Measurements from ENCODE around the gene PSMD4.
"Not testable (repeated sequence)": the region's sequence is repeated elsewhere in the genome, so short reads cannot be mapped to it uniquely, and the experiment has no call there.

PSMD4 gene

GRCh38 chr1:151275341-151275740 lies 20.8 kb downstream of the PSMD4 start:
- DNase-seq: not testable (repeated sequence)

GRCh38 chr1:151277249-151277648 lies 22.7 kb downstream of the PSMD4 start:
- no peak for DNase-seq

GRCh38 chr1:151281225-151281968 lies 26.9 kb downstream of the PSMD4 start:
- peak; percentile 99 for DNase-seq

DNA sequence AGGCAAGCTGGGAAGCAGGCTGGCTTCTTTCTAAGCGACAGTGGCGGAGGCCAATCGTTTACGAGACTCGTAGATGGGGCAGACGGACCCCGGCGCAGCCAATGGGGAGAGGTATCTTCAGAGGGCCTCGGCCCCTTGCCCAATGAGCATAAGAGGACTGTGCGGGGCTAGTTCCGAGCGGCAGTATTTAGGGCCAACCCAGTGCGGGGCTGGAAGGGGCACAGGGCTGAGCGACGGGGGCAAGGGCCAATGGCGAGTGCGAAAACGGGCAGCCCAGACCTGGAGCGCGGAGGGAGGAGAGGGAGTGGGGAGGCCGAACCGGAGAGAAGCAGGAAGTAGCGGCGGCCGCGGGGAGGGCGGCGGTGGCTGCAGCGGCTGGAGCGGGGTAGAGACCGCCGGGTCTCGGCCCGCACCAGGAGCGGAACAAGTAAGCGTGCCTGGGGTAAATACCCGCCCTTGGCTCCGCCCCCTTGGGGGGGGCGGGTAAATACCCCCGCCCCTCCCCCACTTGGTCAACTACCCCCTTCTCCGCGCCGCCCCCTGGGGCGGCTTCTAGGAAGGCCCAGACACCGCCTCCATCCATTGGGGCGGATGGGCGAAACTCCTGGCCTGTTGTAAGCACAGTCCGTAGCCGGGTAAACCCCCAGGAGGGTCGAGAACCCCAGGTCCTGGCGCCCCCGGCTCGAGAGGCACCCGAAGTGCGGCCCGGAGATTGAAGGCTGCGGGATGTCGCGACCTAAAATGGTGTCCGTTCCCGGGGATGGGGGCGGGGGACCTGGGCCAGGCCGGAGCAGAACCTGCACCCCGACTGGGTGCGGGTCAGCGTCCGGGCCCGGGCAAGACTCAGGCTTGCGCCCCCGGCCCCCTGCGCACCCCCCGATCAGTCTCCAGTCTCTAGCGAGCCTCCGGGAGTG lies 27.7 kb downstream of the PSMD4 start, which contains the start of gene ZNF687:
Gene ZNF687, plus strand, starts transcription at position 331 of the 914 bp plus-strand sequence. CDS start 3,993 bp downstream, outside the sequence.
- DNase-seq: peak; percentile 99

DNA sequence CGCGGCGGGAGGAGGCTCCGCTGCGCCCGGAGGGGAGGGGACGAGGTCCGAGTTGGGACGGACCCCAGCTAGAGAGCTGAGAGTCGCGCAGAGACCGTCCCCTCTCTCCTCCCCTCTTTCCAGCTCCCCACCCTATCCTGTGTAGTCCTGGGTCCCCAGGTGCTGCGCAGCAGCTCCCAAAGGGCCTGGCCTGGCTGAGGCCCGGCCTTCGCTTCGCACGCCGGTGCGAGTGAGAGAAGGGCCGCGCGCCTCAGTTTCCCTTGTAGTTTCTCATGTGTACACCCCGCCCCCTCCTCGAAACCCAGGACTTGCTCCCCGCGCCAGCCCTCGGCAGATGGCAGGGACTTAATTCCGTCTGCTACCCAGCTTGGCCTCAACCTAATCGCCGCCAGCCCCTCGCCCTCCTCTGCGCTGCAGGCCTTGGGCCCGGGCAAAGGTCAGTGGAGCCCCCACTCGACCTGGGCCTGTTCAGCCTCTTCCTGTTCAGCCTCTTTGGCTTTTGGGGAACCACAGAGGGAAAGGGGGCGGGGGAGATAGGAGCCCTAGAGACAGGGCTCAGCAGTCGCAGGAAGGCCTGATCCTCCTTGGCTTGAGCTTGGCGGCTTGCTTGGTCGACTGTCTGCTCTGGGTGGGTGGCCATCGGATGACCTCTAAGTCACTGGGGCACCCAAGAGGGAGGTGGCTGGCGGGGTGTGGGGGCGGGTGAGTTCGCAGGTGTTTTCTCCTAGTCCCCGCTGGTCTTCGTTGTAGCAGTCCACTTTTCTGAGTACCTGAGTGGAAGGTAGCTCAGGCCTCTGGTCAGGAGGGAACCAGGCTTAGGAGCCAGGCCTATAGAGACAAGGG lies 28.6 kb downstream of the PSMD4 start:
- peak; percentile 44 for DNase-seq

- DNase-seq: no peak
These were observed 29.6 kb downstream of the PSMD4 start for GRCh38 chr1:151284013-151284577.

GRCh38 chr1:151286619-151287340 lies 32.2 kb downstream of the PSMD4 start:
- DNase-seq: no peak

GRCh38 chr1:151287341-151287699 lies 32.8 kb downstream of the PSMD4 start:
- DNase-seq: no peak

GRCh38 chr1:151287767-151288500 lies 33.4 kb downstream of the PSMD4 start:
- DNase-seq: no peak

- DNase-seq: no peak
These were observed 34.0 kb downstream of the PSMD4 start for GRCh38 chr1:151288502-151288901.

GRCh38 chr1:151289080-151289935 lies 34.8 kb downstream of the PSMD4 start:
- no peak for DNase-seq

GRCh38 chr1:151289991-151290708 lies 35.6 kb downstream of the PSMD4 start:
- no peak for DNase-seq

GRCh38 chr1:151290709-151291303 lies 36.3 kb downstream of the PSMD4 start:
- DNase-seq: no peak

GRCh38 chr1:151292207-151293030 lies 37.9 kb downstream of the PSMD4 start:
- DNase-seq: no peak

DNA sequence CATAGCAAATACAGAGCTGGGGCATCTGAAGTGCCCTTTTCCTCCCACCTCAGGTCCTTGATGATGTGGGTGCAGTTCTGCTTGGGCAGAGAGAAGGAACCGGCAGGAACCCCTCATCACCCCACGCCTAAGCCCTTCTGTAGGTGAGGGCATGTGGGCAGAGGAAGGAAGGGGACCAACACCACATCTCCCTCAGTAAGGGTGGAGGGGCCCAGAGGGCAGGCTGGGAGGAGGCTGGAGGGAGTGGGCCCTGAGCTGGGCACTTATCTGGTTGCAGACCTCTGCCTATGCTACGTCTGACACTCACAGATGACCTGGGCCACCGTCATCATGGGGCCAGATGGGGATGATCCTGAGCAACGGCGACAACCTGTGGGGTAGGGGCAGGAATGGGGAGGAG lies 38.6 kb downstream of the PSMD4 start:
- DNase-seq: no peak

- DNase-seq: no peak
These were observed 40.4 kb downstream of the PSMD4 start for GRCh38 chr1:151294742-151295462.

- DNase-seq: no peak
These were observed 55.3 kb downstream of the PSMD4 start for GRCh38 chr1:151309811-151310323.
